G401 (cell line): ENCODE measurements around the gene OTC. TPM values are rescaled to one million over a fixed set of nuclear protein-coding genes. Genes with fewer than 3 reads are reported as not detected.
A peak's percentile ranks its signal among the peaks of the same experiment; 100 is the strongest.

Source experiments
- DNase-seq: peaks from one replicate; pipeline ENCODE4 v3.0.0-alpha.2; 2015; ENCODE audit warnings: low spot score
- in situ Hi-C: cut with HindIII; loops from 2 replicates; pipeline ENCODE4 v1.10.0; 2016; ENCODE audit warnings: low sequenced_read_pairs, mixed read lengths
- total RNA-seq: library from RNA; depleted of rRNA; stranded (reverse); fragments of >200 nt; shearing (Covaris generic); gene quantifications from 2 replicates; pipeline ENCODE4 v1.2.3, GENCODE V29; 2014; rRNA removed

Gene OTC
- total RNA-seq, 1 experiment from 2014 or later: not detected

- no peak for DNase-seq
- in situ Hi-C loops: no loop called here
These were observed 85.9 kb downstream of the OTC start for GRCh38 chrX:38438321-38438720.

GRCh38 chrX:38452603-38453002, 100.2 kb downstream of the OTC start:
- DNase-seq: no peak
- in situ Hi-C loops: no loop called here

GRCh38 chrX:38458071-38458470, 105.7 kb downstream of the OTC start:
- DNase-seq: peak; percentile 69
- in situ Hi-C loops: no loop called here

GRCh38 chrX:38462257-38462656, 109.9 kb downstream of the OTC start:
- DNase-seq: no peak
- in situ Hi-C loops: no loop called here

- no peak for DNase-seq
- in situ Hi-C loops: no loop called here
These were observed 113.3 kb downstream of the OTC start for GRCh38 chrX:38465686-38466085.

- in situ Hi-C loops: no loop called here
- no peak for DNase-seq
These were observed 116.3 kb downstream of the OTC start for GRCh38 chrX:38468563-38469157.

Other genes with a start within 250 kb of the OTC start
- gene SRPX, start 131.7 kb upstream of the OTC start, total RNA-seq: not detected in 2 replicates
- 7.8 and 9.2 TPM in 2 replicates for gene RPGR, start 25.1 kb upstream of the OTC start, total RNA-seq
- gene TSPAN7, start 208.9 kb downstream of the OTC start, total RNA-seq: not detected in 2 replicates